Stomach smooth muscle (tissue), 2 donors: ENCODE results near the gene ADAMTS2.

Source experiments
- H3K27ac ChIP-seq: one replicate; pipeline ENCODE4 v1.7.0; 2013; ENCODE audit warnings: mild to moderate bottlenecking, low read length, inconsistent platforms
- H3K27me3 ChIP-seq, 2 donors: one replicate each; pipeline ENCODE4 v1.7.0; 2013; ENCODE audit warnings: low read length in 2 of 2; ENCODE audit not compliant: insufficient read depth in 2 of 2, control insufficient read depth in 1 of 2
- H3K36me3 ChIP-seq, 2 donors: one replicate each; pipeline ENCODE4 v1.7.0; 2013; ENCODE audit warnings: low read length in 2 of 2; ENCODE audit not compliant: control insufficient read depth in 2 of 2, insufficient read depth in 2 of 2
- H3K4me1 ChIP-seq: one replicate; pipeline ENCODE4 v1.7.0; 2013; ENCODE audit warnings: low read length; ENCODE audit not compliant: control insufficient read depth, insufficient read depth
- H3K4me3 ChIP-seq, 2 donors: one replicate each; pipeline ENCODE4 v1.7.0; 2013; ENCODE audit warnings: low read length in 2 of 2
- H3K9ac ChIP-seq, 2 donors: one replicate each; pipeline ENCODE4 v1.7.0; 2013; ENCODE audit warnings: low read length in 2 of 2, mild to moderate bottlenecking in 1 of 2
- H3K9me3 ChIP-seq, 2 donors: one replicate each; pipeline ENCODE4 v1.7.0; 2013; ENCODE audit warnings: low read length in 2 of 2; ENCODE audit not compliant: control insufficient read depth in 2 of 2
- donor health status: healthy.
- donor health status: Pancreatic carcinoma.

ADAMTS2 gene

DNA sequence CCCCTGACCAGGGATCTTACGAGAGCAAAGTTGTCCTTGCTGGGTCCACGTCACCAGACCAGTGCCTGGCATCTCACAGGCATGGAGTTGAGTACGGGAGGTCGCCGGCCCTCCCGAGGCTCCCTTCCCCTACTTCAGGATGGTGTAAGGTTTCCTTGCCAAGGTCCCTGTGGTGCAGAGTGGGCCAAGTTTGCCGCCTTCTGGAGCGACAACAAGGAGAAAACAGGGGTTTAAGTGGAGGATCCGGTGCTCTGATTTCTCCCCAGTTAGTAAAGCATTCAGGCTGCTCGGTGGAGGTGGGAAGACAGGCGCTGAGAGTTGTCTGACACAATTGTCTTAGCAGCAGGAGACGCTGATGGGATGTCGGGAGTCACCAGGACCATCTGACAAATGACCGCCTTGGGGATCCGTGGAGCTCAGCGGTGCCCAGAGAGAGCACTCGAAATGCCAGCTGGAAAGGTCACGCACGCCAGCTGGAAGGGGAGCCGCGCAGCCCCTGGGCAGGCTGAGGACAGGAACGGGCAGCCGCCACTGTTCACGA is 37.3 kb downstream of the ADAMTS2 start:
- Histone ChIP-seq H3K9me3 (peaks cover 0 to 2% of the 10 kb centered on the region in 2 donors), H3K27me3 (no peaks in the 10 kb centered on the region), H3K4me1 (no peaks in the 10 kb centered on the region), H3K4me3 (no peak overlapping the region), H3K36me3 (no peaks in the 10 kb centered on the region), H3K27ac (no peak overlapping the region), H3K9ac (no peak overlapping the region)

DNA sequence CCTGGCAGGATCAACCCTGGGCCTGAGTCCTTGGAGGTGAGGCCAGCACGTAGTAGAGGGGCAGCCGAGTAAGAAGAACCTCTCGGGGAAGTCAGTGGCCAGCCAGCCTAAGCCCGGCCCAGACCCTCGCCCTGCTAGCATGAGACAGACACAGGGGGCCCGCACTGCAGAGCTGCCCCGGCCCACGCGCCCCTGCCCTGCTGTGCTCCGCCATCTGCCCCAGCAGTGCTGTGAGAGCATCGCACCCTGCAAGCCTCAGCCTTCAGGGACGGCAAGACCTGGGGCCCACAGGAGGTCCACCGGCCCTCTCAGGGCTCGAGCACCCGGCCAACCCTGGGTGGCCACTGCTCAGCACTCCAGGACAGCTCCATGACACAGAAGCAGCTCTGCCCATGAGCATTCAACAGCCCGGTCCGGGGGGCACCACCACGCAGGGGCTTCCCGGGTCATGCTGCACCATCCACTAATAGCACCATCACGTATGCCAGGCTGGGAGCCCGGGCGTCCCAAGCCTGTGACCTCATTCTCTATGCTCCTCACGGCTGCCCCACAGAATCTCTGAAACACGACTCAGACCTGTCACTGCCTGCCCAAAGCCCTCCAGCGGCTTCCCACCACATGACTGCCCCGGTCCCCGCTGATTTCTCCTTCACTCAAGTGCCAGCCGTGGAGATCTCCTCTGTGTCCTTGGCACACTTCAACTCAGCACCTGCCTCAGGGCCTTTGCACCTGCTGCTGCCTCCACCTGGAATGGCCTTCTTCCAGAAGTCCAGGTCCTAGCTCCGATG is 38.1 kb downstream of the ADAMTS2 start:
- Histone ChIP-seq H3K9me3 (no peaks in the 10 kb centered on the region), H3K27me3 (no peaks in the 10 kb centered on the region), H3K27ac (no peak overlapping the region), H3K4me1 (no peaks in the 10 kb centered on the region), H3K9ac (no peak overlapping the region), H3K36me3 (no peaks in the 10 kb centered on the region), H3K4me3 (no peak overlapping the region)

DNA sequence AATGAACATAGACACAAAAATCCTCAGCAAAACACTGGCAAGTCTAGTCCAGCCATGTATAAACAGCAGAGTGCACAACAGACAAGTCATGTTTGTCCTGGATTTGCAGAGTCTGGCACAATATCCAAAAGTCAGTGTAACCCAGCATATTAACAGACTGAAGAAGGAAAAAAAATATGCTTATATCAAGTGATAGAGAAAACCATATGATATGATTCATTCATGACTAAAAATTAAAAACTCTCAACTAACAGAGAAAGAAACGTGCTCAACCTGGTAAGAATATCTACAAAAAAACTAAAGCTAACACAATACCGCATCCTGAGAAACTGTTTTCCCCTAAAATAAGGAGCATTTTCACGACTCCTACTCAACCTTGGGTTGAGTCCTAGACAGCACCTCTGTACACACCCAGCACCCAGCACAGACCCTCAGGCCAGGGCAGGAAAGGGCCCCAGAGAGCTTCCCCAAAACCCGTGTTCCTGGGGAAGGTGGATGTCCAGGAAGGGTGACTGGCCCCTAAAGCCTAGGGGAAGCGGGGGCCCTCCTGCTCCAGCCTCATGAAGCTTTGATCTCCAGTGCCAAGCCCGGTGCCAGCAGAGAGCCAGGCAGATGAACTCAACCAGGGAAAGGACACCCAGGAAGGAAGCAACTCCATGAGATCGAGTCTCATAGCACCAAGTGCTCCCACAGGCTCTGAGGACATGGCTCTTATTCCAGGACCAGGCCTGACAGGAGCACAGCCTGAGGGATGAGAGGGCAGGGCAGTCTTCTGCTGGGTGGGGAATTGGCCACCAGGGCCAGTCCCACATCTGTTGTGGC is 38.9 kb downstream of the ADAMTS2 start:
- Histone ChIP-seq H3K27me3 (no peaks in the 10 kb centered on the region), H3K4me1 (no peaks in the 10 kb centered on the region), H3K9ac (no peak overlapping the region), H3K36me3 (no peaks in the 10 kb centered on the region), H3K27ac (no peak overlapping the region), H3K4me3 (no peak overlapping the region), H3K9me3 (no peaks in the 10 kb centered on the region)

DNA sequence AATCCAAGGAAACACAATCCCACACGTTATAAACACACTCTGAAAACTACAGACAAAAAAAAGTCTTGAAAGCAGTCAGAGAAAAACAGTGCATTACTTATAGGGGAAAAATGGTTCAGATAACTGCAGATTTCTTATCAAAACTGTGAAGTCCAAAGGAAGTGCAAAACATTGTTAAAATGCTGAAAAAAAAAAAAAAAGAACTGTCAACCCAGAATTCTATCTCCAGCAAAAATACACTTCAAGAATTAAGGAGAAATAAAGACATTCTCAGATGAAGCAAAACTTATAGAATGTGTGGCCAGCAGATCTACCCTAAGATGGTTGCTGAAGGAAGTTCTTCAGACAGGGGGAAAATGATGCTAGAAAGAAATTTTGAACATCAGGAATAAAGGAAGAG is 40.4 kb downstream of the ADAMTS2 start:
- Histone ChIP-seq H3K9me3 (no peaks in the 10 kb centered on the region), H3K27ac (no peak overlapping the region), H3K9ac (no peak overlapping the region), H3K4me1 (peaks cover 2% of the 10 kb centered on the region), H3K4me3 (no peak overlapping the region), H3K27me3 (no peaks in the 10 kb centered on the region), H3K36me3 (no peaks in the 10 kb centered on the region)

- no peak overlapping the region for H3K4me3 ChIP-seq
- no peak overlapping the region for H3K27ac ChIP-seq
- no peaks in the 10 kb centered on the region for H3K36me3 ChIP-seq
- no peak overlapping the region for H3K9ac ChIP-seq
- H3K27me3 ChIP-seq = no peaks in the 10 kb centered on the region
- H3K4me1 ChIP-seq = peaks cover 2% of the 10 kb centered on the region
- H3K9me3 ChIP-seq = no peaks in the 10 kb centered on the region
Measured at GRCh38 chr5:179304466-179304865, 40.8 kb downstream of the ADAMTS2 start.

- H3K36me3 ChIP-seq = no peaks in the 10 kb centered on the region
- no peaks in the 10 kb centered on the region for H3K27me3 ChIP-seq
- no peak overlapping the region for H3K9ac ChIP-seq
- no peaks in the 10 kb centered on the region for H3K9me3 ChIP-seq
- H3K27ac ChIP-seq = no peak overlapping the region
- no peak overlapping the region for H3K4me3 ChIP-seq
- H3K4me1 ChIP-seq = peaks cover 2% of the 10 kb centered on the region
Measured at GRCh38 chr5:179303451-179304200, 41.6 kb downstream of the ADAMTS2 start.

DNA sequence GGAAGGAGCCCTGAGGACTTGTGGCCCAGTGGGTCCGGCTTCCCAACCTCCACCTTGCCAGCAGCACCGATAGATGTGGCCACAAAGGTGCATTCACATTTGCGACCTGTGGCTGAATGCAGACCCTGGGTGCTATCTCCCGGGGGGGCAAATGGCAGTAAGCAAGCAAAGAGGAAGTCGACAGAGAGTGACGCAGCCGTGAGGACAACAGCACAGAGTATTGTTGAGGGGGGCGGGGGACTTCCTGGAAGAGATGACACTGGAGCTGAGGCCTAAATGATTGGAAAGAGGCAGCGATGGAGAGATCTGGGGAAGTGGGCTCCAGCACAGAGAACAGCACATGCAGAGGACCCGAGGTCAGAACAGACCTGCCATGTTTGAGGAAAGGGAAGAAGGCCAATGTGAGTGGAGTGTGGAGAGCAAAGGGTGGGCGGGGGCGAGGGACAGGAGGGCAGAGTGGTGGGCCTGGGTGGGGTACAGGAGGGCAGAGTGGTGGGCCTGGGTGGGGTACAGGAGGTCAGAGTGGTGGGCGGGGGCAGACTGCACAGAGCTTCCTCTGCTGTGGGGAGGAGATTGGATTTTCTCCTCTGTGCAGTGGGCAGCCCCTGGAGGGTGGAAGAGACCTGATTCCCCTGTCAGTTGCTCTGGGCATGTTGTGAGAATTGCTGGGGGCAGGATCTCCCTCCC is 42.6 kb downstream of the ADAMTS2 start:
- Histone ChIP-seq H3K9me3 (no peaks in the 10 kb centered on the region), H3K36me3 (no peaks in the 10 kb centered on the region), H3K9ac (no peak overlapping the region), H3K4me1 (peaks cover 2% of the 10 kb centered on the region), H3K4me3 (no peak overlapping the region), H3K27ac (no peak overlapping the region), H3K27me3 (no peaks in the 10 kb centered on the region)

GRCh38 chr5:179301796-179302195 is 43.5 kb downstream of the ADAMTS2 start:
- Histone ChIP-seq H3K9me3 (no peaks in the 10 kb centered on the region), H3K4me3 (no peak overlapping the region), H3K9ac (no peak overlapping the region), H3K27ac (no peak overlapping the region), H3K4me1 (peaks cover 2% of the 10 kb centered on the region), H3K36me3 (no peaks in the 10 kb centered on the region), H3K27me3 (no peaks in the 10 kb centered on the region)

DNA sequence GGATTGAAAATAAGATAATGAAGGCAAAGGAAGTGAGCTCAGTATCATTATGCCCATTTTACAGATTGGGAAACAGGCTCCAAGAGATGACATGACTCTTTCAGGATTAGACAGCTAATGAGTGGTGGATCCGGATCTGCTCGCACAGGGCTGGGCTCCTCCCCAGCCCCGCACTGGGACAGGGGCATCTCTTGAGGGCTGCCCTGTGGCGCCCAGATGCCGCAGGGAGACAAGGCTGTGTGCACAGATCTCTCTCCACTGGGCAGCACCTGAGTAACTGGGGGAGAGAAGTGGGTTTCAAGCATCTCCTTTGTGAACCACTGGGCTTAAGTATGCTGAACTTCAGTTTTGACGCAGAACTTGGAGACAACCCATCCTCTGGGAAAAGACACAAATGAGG is 43.9 kb downstream of the ADAMTS2 start:
- H3K4me3 ChIP-seq = no peak overlapping the region
- no peaks in the 10 kb centered on the region for H3K9me3 ChIP-seq
- H3K36me3 ChIP-seq = no peaks in the 10 kb centered on the region
- no peak overlapping the region for H3K27ac ChIP-seq
- H3K9ac ChIP-seq = no peak overlapping the region
- H3K4me1 ChIP-seq = peaks cover 2% of the 10 kb centered on the region
- no peaks in the 10 kb centered on the region for H3K27me3 ChIP-seq

- Histone ChIP-seq H3K4me1 (peaks cover 2% of the 10 kb centered on the region), H3K36me3 (no peaks in the 10 kb centered on the region), H3K27me3 (no peaks in the 10 kb centered on the region), H3K27ac (no peak overlapping the region), H3K4me3 (no peak overlapping the region), H3K9me3 (no peaks in the 10 kb centered on the region), H3K9ac (no peak overlapping the region)
Measured at GRCh38 chr5:179300581-179301180, 44.6 kb downstream of the ADAMTS2 start.
